Mesothelial cell of epicardium (in vitro differentiated cells): ENCODE results near the gene LMLN. TPM values are rescaled to one million over a fixed set of nuclear protein-coding genes. Genes with fewer than 3 reads are reported as not detected.
"Not testable (repeated sequence)": the region's sequence is repeated elsewhere in the genome, so short reads cannot be mapped to it uniquely, and the experiment has no call there.

Experiments used
- DNase-seq, 2 experiments: peaks; one replicate each; pipeline ENCODE4 v3.0.0; 2021; ENCODE audit warnings: low spot score in 2 of 2; ENCODE audit not compliant: unreplicated experiment in 2 of 2
- H3K27ac Mint-ChIP-seq: 2 replicates; pipeline ENCODE4 v1.8.0; 2021; ENCODE audit warnings: mixed read lengths
- H3K27me3 Mint-ChIP-seq: 2 replicates; pipeline ENCODE4 v1.8.0; 2021; ENCODE audit warnings: low read depth, mixed read lengths
- H3K36me3 Mint-ChIP-seq: 2 replicates; pipeline ENCODE4 v1.8.0; 2021; ENCODE audit warnings: mixed read lengths
- H3K4me1 Mint-ChIP-seq: 2 replicates; pipeline ENCODE4 v1.8.0; 2021; ENCODE audit warnings: mixed read lengths
- H3K4me3 Mint-ChIP-seq: 2 replicates; pipeline ENCODE4 v1.8.0; 2021; ENCODE audit warnings: mild to moderate bottlenecking, moderate library complexity, mixed read lengths
- H3K9me3 Mint-ChIP-seq: 2 replicates; pipeline ENCODE4 v1.8.0; 2021; ENCODE audit warnings: mixed read lengths
- total RNA-seq: library from RNA; stranded (reverse); gene quantifications from 3 replicates; pipeline ENCODE4 v1.2.1, GENCODE V29; 2021
- TF ChIP-seq, protein P1 (sequence below): fragments of 200-600 bp; sonication (generic); IDR thresholded peaks from one replicate; pipeline ENCODE4 v1.5.0; 2021; ENCODE audit warnings: antibody characterized with exemption; ENCODE audit not compliant: unreplicated experiment

The LMLN gene
- total RNA-seq, 1 donor from 2014 or later: 8.0 TPM

DNA sequence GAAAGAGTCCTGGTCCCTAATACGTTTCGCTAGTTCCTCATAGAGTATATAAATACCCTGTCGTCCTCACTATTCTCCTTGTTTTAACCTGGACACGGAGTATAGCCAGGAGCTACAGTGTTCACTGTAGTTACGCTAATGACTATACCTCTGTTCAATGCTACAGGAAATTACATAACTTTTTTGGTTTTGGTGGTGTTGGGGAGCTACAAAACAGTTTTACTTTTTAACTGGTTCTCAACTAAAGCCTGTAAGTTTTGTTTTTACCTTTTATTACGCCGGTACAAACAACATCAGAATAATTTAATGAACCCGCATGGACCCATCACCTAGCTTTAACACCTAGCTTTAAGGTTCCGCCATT is 1.5 kb downstream of the LMLN start:
- peaks cover 4% of the 10 kb centered on the region for H3K27me3 Mint-ChIP-seq
- H3K4me3 Mint-ChIP-seq: peak overlapping the region; percentile 24
- peaks cover 19% of the 10 kb centered on the region for H3K4me1 Mint-ChIP-seq
- TF ChIP-seq, protein P1, sequence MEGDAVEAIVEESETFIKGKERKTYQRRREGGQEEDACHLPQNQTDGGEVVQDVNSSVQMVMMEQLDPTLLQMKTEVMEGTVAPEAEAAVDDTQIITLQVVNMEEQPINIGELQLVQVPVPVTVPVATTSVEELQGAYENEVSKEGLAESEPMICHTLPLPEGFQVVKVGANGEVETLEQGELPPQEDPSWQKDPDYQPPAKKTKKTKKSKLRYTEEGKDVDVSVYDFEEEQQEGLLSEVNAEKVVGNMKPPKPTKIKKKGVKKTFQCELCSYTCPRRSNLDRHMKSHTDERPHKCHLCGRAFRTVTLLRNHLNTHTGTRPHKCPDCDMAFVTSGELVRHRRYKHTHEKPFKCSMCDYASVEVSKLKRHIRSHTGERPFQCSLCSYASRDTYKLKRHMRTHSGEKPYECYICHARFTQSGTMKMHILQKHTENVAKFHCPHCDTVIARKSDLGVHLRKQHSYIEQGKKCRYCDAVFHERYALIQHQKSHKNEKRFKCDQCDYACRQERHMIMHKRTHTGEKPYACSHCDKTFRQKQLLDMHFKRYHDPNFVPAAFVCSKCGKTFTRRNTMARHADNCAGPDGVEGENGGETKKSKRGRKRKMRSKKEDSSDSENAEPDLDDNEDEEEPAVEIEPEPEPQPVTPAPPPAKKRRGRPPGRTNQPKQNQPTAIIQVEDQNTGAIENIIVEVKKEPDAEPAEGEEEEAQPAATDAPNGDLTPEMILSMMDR: no peak
- no peak for DNase-seq
- H3K27ac Mint-ChIP-seq: no peak overlapping the region
- no peaks in the 10 kb centered on the region for H3K36me3 Mint-ChIP-seq
- peaks cover 4% of the 10 kb centered on the region for H3K9me3 Mint-ChIP-seq

DNA sequence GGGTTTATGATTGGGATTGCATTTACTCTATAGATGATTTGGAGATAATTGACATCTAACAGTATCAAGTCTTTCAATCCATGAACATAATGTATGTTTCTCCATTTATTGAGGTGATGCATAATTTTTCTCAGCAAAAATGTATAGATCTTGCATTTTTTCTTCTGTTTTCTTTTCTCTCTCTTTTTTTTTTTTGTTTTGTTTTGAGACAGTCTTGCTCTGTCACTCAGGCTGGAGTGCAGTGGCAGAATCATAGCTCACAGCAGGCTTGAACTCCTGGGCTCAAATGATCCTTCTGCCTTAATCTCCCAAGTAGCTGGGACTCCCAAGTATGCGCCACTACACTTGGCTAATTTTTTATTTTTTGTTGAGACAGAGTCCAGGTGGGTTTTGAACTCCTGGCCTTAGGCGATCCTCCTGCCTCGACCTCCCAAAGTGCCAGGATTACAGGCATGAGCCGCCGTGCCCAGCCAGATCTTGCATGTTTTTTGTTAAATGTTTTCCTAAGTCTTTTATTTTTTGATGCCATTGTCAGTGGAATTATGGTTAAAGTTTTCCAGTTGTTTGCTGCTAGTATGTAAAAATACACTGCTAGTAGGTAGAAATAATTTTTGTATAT is 3.1 kb downstream of the LMLN start:
- Mint-ChIP-seq H3K4me1 (peaks cover 19% of the 10 kb centered on the region), H3K9me3 (peaks cover 15% of the 10 kb centered on the region), H3K4me3 (no peak overlapping the region), H3K27me3 (peaks cover 4% of the 10 kb centered on the region), H3K36me3 (peaks cover 3% of the 10 kb centered on the region), H3K27ac (no peak overlapping the region)
- DNase-seq: no peak
- TF ChIP-seq, protein P1: no peak

DNA sequence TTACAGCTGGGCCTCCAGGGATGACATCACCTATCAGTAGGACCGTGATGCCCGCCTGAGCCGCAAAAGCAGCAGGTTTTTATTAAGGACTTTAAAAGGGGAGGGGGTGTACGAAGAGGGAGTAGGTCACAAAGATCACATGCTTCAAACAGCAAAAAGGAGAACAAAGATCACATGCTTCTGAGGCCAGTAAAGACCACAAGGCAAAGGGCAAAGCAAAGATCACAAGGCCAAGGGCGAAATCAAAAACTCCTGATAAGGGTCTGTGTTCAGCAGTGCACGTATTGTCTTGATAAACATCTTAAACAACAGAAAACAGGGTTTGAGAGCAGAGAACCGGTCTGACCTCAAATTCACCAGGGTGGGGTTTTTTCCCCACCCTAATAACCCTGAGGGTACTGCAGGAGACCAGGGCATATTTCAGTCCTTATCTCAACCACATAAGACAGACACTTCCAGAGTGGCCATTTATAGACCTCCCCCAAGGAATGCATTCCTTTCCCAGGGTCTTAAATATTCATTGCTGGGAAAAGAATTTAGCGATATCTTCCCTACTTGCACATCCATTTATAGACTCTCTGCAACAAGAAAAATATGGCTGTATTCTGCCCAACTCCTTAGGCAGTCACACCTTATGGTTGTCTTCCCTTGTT is 7.4 kb downstream of the LMLN start:
- H3K4me1 Mint-ChIP-seq, H3K36me3 Mint-ChIP-seq, H3K27me3 Mint-ChIP-seq, DNase-seq, H3K4me3 Mint-ChIP-seq, H3K27ac Mint-ChIP-seq: not testable (repeated sequence)
- peaks cover 33% of the 10 kb centered on the region for H3K9me3 Mint-ChIP-seq

DNA sequence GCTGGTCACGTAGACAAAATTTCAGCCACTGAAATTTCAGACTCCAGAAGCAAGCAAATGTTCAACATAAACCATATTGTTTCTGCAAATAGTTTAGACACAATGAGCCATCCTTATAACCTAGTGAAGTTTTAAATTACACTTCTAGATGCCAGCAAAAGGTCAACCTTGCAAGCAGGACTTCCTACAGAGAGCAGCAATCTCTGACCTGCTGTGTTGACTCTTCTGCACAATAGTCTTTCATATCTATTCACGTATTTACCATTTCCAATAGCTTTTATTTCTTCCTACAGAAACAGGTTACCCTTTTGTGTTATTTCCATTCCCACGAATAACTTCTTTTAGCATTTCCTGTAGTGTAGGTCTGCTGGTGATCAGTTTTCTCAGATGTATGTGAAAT is 10.6 kb downstream of the LMLN start:
- no peaks in the 10 kb centered on the region for H3K27me3 Mint-ChIP-seq
- H3K27ac Mint-ChIP-seq: no peak overlapping the region
- H3K36me3 Mint-ChIP-seq: peaks cover 13% of the 10 kb centered on the region

DNA sequence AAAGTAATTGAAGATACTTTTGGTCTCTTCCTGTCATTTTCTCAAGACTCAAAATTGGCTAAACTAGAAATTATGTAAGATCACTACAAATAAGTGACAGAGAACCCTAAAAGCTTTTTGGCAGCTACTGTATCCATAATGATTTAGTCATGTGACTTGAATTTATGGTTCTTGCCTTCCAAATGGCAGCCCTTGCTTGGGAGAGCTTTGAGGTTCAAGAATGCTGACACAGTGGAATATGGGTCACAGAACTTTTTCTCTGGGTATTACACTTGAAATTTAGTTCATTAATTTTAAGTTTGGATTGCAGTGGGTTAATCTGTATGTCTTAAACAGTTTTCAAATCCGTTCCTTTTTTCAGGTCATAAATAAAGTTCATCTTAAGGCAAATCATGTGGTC is 14.0 kb downstream of the LMLN start:
- no peak overlapping the region for H3K27ac Mint-ChIP-seq
- no peak overlapping the region for H3K4me3 Mint-ChIP-seq
- TF ChIP-seq, protein P1: no peak
- no peaks in the 10 kb centered on the region for H3K27me3 Mint-ChIP-seq
- no peaks in the 10 kb centered on the region for H3K4me1 Mint-ChIP-seq
- H3K9me3 Mint-ChIP-seq: peaks cover 18% of the 10 kb centered on the region
- DNase-seq: no peak
- H3K36me3 Mint-ChIP-seq: peaks cover 16% of the 10 kb centered on the region

More for the DNA sequence above, 10.6 kb downstream of the LMLN start:
- Mint-ChIP-seq H3K4me3 (no peak overlapping the region), H3K4me1 (no peaks in the 10 kb centered on the region), H3K9me3 (peaks cover 38% of the 10 kb centered on the region)
- DNase-seq: no peak
- TF ChIP-seq, protein P1: no peak

DNA sequence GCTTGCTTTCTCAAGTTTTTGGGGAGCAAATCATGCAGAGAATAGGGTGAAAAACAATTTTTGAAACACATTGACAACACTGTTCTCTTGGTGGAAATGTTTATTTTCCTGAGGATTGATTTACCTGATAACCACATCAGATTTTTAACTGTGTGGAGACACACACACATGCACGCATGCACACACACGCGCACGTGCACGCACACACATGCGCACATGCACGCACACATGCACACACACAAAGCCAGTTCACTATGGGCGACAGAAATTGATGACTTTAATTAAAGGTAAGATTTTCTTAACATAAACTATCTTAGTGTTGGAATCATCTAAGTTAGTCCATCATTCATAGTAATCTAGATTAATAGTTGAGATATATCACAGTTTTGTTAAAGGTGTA is 15.3 kb downstream of the LMLN start:
- TF ChIP-seq, protein P1: no peak
- H3K27ac Mint-ChIP-seq: no peak overlapping the region
- H3K36me3 Mint-ChIP-seq: peaks cover 16% of the 10 kb centered on the region
- no peak for DNase-seq
- H3K27me3 Mint-ChIP-seq: no peaks in the 10 kb centered on the region
- no peaks in the 10 kb centered on the region for H3K4me1 Mint-ChIP-seq
- no peak overlapping the region for H3K4me3 Mint-ChIP-seq
- H3K9me3 Mint-ChIP-seq: peaks cover 18% of the 10 kb centered on the region
